Gastroesophageal sphincter (tissue), 4 donors: Measurements from ENCODE around the gene ASB14. TPM values are rescaled to one million over a fixed set of nuclear protein-coding genes. Genes with fewer than 3 reads are reported as not detected.
"Not testable (repeated sequence)": the region's sequence is repeated elsewhere in the genome, so short reads cannot be mapped to it uniquely, and the experiment has no call there.

Source experiments
- ATAC-seq: fragments of 150-250 bp; one replicate; pipeline ENCODE4 v1.9.1; 2016; ENCODE audit warnings: mild to moderate bottlenecking, moderate library complexity
- H3K27ac ChIP-seq, 4 donors: fragments of 200-600 bp; sonication (generic) in 3 of 4; 1 replicate in 3 of 4; 2 replicates in 1 of 4; pipeline ENCODE4 v1.5.1; 2016 to 2019
- H3K27me3 ChIP-seq: fragments of 200-600 bp; sonication (generic); one replicate; pipeline ENCODE4 v1.5.1; 2019
- H3K36me3 ChIP-seq, 2 donors: fragments of 200-600 bp; sonication (generic); one replicate each; pipeline ENCODE4 v1.5.1; 2019; ENCODE audit warnings: control low read depth in 1 of 2
- H3K4me1 ChIP-seq, 3 donors: fragments of 200-600 bp; sonication (generic); 1 replicate in 2 of 3; 2 replicates in 1 of 3; pipeline ENCODE4 v1.5.1; 2016 to 2019; ENCODE audit warnings: control low read depth in 2 of 3
- H3K4me3 ChIP-seq, 2 donors: fragments of 200-600 bp; sonication (generic); one replicate each; pipeline ENCODE4 v1.5.1; 2019; ENCODE audit warnings: mild to moderate bottlenecking in 1 of 2, moderate library complexity in 1 of 2
- H3K9me3 ChIP-seq, 3 donors: fragments of 200-600 bp; sonication (generic); one replicate each; pipeline ENCODE4 v1.5.1; 2017 to 2019; ENCODE audit warnings: control low read depth in 2 of 3
- CTCF ChIP-seq, 4 experiments: fragments of 200-600 bp in 2 of 4; fragments of 450-650 bp in 2 of 4; sonication (generic) in 1 of 4; IDR thresholded peaks; one replicate each; pipeline ENCODE4 v1.5.1; 2017 to 2019; ENCODE audit warnings: antibody characterized with exemption in 4 of 4, mild to moderate bottlenecking in 2 of 4, moderate library complexity in 2 of 4
- EP300 ChIP-seq: sonication (generic); formaldehyde crosslinking; IDR thresholded peaks from one replicate; pipeline ENCODE4 v1.6.1; 2017; ENCODE audit warnings: antibody characterized with exemption, mild to moderate bottlenecking
- POLR2A ChIP-seq, 2 donors: fragments of 450-650 bp; IDR thresholded peaks; one replicate each; pipeline ENCODE4 v1.6.1; 2017; ENCODE audit warnings: antibody characterized with exemption in 2 of 2, mild to moderate bottlenecking in 2 of 2, moderate library complexity in 1 of 2
- POLR2AphosphoS5 ChIP-seq: sonication (generic); formaldehyde crosslinking; IDR thresholded peaks from one replicate; pipeline ENCODE4 v1.6.1; 2017; ENCODE audit warnings: antibody characterized with exemption
- WGBS, 2 donors: methylation state at CpG; one replicate each; pipeline ENCODE4 v1.1.5; 2018; ENCODE audit warnings: low coverage in 1 of 2; 5-methylcytosine and 5-hydroxymethylcytosine counted together
- total RNA-seq, 4 donors: library from RNA; depleted of rRNA; stranded (reverse); fragments of >200 nt; gene quantifications; one replicate each; pipeline ENCODE4 v1.1.0, GENCODE V29; 2016

The ASB14 gene
- total RNA-seq, result under 1 TPM in 1 of 4 donors, not detected in 3; 0.16 TPM

- Histone ChIP-seq H3K9me3 (no peaks in the 10 kb centered on the region), H3K4me3 (no peak within 1 kb of the TSS), H3K4me1 (no peaks in the 10 kb centered on the region), H3K27me3 (no peaks in the 10 kb centered on the region), H3K36me3 (no peaks in the 10 kb centered on the region), H3K27ac (no peak within 1 kb of the TSS)
- WGBS, 2 donors, result 90 to 93% methylated on average over 1 of the region's 1 CpG
- TF ChIP-seq POLR2A (IDR thresholded peaks at IDR 0.05), result no peak
- TF ChIP-seq EP300, result no peak
- no peak for TF ChIP-seq CTCF (IDR thresholded peaks at IDR 0.05)
- no peak for TF ChIP-seq POLR2AphosphoS5
- ATAC-seq, result no peak
These were observed at the start of gene ASB14 for GRCh38 chr3:57292159-57292896. Gene ASB14, minus strand, starts transcription at chr3:57292685. Its CDS starts 652 bp downstream, at chr3:57292033.

GRCh38 chr3:57339071-57339642, 46.7 kb upstream of the ASB14 start:
- 28% methylated on average over 5 of the region's 7 CpGs; no CpG with 5 or more reads in 1 of the 2 donors for WGBS, 2 donors
- H3K4me1 ChIP-seq, H3K36me3 ChIP-seq, H3K9me3 ChIP-seq, H3K4me3 ChIP-seq, H3K27me3 ChIP-seq, ATAC-seq, H3K27ac ChIP-seq: not testable (repeated sequence)

GRCh38 chr3:57338272-57339070, 46.0 kb upstream of the ASB14 start:
- ATAC-seq, H3K4me1 ChIP-seq, H3K36me3 ChIP-seq, H3K4me3 ChIP-seq, H3K9me3 ChIP-seq, H3K27ac ChIP-seq, H3K27me3 ChIP-seq: not testable (repeated sequence)
- 89% methylated on average over 4 of the region's 40 CpGs; no CpG with 5 or more reads in 1 of the 2 donors for WGBS, 2 donors

- ATAC-seq, result no peak
- Histone ChIP-seq H3K36me3 (no peaks in the 10 kb centered on the region), H3K4me1 (no peaks in the 10 kb centered on the region), H3K27ac (no peak overlapping the region), H3K4me3 (no peak overlapping the region), H3K9me3 (no peaks in the 10 kb centered on the region), H3K27me3 (peaks cover 3% of the 10 kb centered on the region)
- TF ChIP-seq POLR2AphosphoS5 (no peak), POLR2A (IDR thresholded peaks at IDR 0.05) (no peak), CTCF (IDR thresholded peaks at IDR 0.05) (no peak), EP300 (no peak)
- 80 to 94% methylated on average over 5 of the region's 5 CpGs for WGBS, 2 donors
These were observed 42.9 kb upstream of the ASB14 start for GRCh38 chr3:57335283-57335938.

GRCh38 chr3:57331078-57331610, 38.7 kb upstream of the ASB14 start:
- no peak overlapping the region for H3K27ac ChIP-seq
- no peak overlapping the region for H3K4me3 ChIP-seq
- no peak for TF ChIP-seq CTCF (IDR thresholded peaks at IDR 0.05)
- no peak for TF ChIP-seq POLR2AphosphoS5
- no peak for TF ChIP-seq EP300
- TF ChIP-seq POLR2A (IDR thresholded peaks at IDR 0.05), result no peak
- no peaks in the 10 kb centered on the region for H3K27me3 ChIP-seq
- no peak for ATAC-seq
- WGBS, 2 donors, result 73 to 78% methylated on average over 3 of the region's 3 CpGs
- no peaks in the 10 kb centered on the region for H3K9me3 ChIP-seq
- no peaks in the 10 kb centered on the region for H3K36me3 ChIP-seq
- no peaks in the 10 kb centered on the region for H3K4me1 ChIP-seq

- WGBS, 2 donors, result 100% methylated on average over 1 of the region's 1 CpG; no CpG with 5 or more reads in 1 of the 2 donors
- not testable (repeated sequence) for H3K4me1 ChIP-seq, H3K27me3 ChIP-seq, H3K36me3 ChIP-seq, H3K9me3 ChIP-seq, ATAC-seq, H3K27ac ChIP-seq, H3K4me3 ChIP-seq
These were observed 34.0 kb upstream of the ASB14 start for GRCh38 chr3:57326498-57326897.
